HG02571 (cell line): ENCODE data around the gene L1CAM.

Experiments
- ATAC-seq: cut with Tn5 transposase; IDR thresholded peaks from one replicate; pipeline ENCODE4 v1.9.1; 2021; ENCODE audit warnings: mild to moderate bottlenecking, moderate library complexity; ENCODE audit not compliant: unreplicated experiment

L1CAM gene

GRCh38 chrX:153813161-153813560 lies 72.8 kb downstream of the L1CAM start:
- ATAC-seq, result no peak

DNA sequence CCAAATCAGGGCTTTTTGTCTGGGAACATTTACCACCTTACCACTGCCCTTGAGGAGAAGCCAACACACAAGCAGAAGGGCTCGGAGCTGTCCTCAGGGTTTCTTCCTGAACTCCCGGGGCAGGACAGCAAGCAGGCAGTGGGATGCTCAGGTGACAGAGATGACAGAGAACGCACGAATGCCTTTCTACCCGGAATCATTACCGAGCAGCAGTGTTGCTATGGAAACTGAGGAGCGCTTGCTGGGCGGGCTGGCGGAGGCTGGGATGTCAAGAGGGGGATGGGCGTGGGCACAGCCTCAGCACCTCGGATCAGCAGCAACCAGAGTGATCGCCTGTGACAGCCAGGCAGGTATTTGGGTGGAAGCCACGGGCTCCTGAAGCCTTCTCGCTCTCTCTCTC lies 73.8 kb downstream of the L1CAM start:
- no peak for ATAC-seq
